ENCODE results near the gene CABLES2. TPM values are rescaled to one million over a fixed set of nuclear protein-coding genes. Genes with fewer than 3 reads are reported as not detected.

The CABLES2 gene
- total RNA-seq, 1 donor from 2014 or later: 0.43 TPM

GRCh38 chr20:62409931-62410745 lies 3.1 kb upstream of the CABLES2 start:
- Histone ChIP-seq H3K4me1 (peaks cover 10 to 24% of the 10 kb centered on the region in 2 donors), H3K4me3 (no peak overlapping the region), H3K27ac (no peak overlapping the region), H3K27me3 (no peaks in the 10 kb centered on the region), H3K9me3 (no peaks in the 10 kb centered on the region), H3K36me3 (no peaks in the 10 kb centered on the region)
- no peak for DNase-seq (ENCODE audit: low spot score in 2 of 2)
- intact Hi-C loops (cut with DNase I): loop anchor here (5.0 to 10.0 kb wide), 4 partner anchors 173 to 382 kb away; partner anchors contain the start of genes MTG2, OSBPL2 and TAF4
- peak in 1 of 3 experiments; percentile 42 for TF ChIP-seq CTCF (IDR thresholded peaks at IDR 0.05)

DNA sequence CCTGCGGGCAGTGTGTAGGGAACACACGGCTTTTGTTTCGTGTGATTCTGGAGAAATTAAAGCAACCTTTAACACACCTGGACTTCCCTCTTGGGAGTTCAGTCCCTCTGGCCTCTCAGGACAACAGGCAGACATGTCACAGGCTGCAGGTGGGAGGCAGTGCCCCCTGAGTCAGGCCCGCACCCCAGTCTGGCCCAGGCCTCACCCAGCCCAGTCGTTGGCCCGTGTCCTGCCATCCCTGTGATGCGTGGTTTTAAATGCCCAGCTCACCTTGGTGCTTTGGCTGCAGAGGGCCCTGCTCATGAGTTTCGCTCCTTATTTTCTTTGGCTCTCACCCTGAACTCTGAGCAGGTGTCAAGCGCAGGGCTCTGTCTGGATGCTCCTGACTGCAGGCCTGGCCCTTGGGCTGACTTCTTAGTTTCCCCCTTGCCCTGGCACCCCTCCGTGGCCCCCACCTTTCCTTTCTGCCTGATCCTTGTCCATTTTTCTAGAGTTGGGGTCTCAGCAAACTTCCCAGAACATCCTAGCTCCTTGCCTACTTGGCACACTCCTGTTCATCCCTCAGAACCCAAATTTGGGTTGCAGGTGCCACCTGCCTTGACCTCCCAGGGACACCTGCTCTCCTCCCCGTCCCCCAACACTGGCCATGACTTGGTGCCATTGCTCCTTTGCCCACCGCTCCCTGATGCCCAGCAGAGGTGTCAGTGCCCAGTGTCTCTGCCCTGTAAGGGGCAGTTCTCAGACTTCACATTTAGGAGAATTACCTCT lies 2.2 kb upstream of the CABLES2 start:
- intact Hi-C loops (cut with DNase I): loop anchor here (5.0 to 10.0 kb wide), 4 partner anchors 172 to 383 kb away; partner anchors contain the start of genes MTG2, OSBPL2 and TAF4

DNA sequence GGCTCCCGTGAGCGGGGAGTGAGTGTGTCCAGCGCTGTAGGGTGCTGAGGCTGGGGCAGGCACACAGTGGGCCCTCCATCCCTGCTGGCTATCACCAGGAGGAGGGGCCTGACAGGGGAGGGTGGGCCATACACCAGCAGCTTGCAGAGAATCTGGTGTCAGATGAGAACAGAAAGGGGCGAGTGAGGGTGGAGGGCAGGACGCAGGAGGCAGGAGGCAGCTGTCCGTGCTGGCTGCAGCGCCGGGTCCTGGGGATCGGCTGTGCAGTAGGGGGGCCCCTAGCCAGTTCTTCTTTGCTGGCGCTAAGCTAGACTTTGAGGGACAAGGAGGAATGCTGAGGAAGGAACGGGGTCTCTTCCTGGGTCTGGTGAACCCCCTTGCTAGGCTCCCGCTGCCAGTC lies 1.6 kb upstream of the CABLES2 start:
- DNase-seq (ENCODE audit: low spot score in 2 of 2): no peak
- no peak overlapping the region for H3K27ac ChIP-seq
- no peak overlapping the region for H3K4me3 ChIP-seq
- no peaks in the 10 kb centered on the region for H3K9me3 ChIP-seq
- TF ChIP-seq CTCF (IDR thresholded peaks at IDR 0.05): no peak
- no peaks in the 10 kb centered on the region for H3K36me3 ChIP-seq
- peaks cover 10 to 24% of the 10 kb centered on the region in 2 donors for H3K4me1 ChIP-seq
- H3K27me3 ChIP-seq: no peaks in the 10 kb centered on the region
- intact Hi-C loops (cut with DNase I): loop anchor here (5.0 to 10.0 kb wide), 4 partner anchors 171 to 384 kb away; partner anchors contain the start of genes MTG2, OSBPL2 and TAF4

More for the DNA sequence above, 2.2 kb upstream of the CABLES2 start:
- peaks cover 10 to 24% of the 10 kb centered on the region in 2 donors for H3K4me1 ChIP-seq
- DNase-seq (ENCODE audit: low spot score in 2 of 2): no peak
- no peak overlapping the region for H3K4me3 ChIP-seq
- no peak for TF ChIP-seq CTCF (IDR thresholded peaks at IDR 0.05)
- no peaks in the 10 kb centered on the region for H3K9me3 ChIP-seq
- no peak overlapping the region for H3K27ac ChIP-seq
- H3K36me3 ChIP-seq: no peaks in the 10 kb centered on the region
- no peaks in the 10 kb centered on the region for H3K27me3 ChIP-seq

- H3K4me1 ChIP-seq: peaks cover 10 to 24% of the 10 kb centered on the region in 2 donors
- TF ChIP-seq CTCF (IDR thresholded peaks at IDR 0.05): no peak
- DNase-seq (ENCODE audit: low spot score in 2 of 2): no peak
- H3K36me3 ChIP-seq: no peaks in the 10 kb centered on the region
- H3K27ac ChIP-seq: no peak overlapping the region
- H3K9me3 ChIP-seq: no peaks in the 10 kb centered on the region
- intact Hi-C loops (cut with DNase I): loop anchor here (5.0 to 10.0 kb wide), 4 partner anchors 171 to 384 kb away; partner anchors contain the start of genes MTG2, OSBPL2 and TAF4
- H3K4me3 ChIP-seq: no peak overlapping the region
- H3K27me3 ChIP-seq: no peaks in the 10 kb centered on the region
Observed at GRCh38 chr20:62408055-62408454, 970 bp upstream of the CABLES2 start.

GRCh38 chr20:62406635-62407176 lies 379 bp downstream of the CABLES2 start:
- Histone ChIP-seq H3K27me3 (no peaks in the 10 kb centered on the region), H3K27ac (peak overlapping the region; percentile 48 to 72), H3K4me1 (peaks cover 10 to 24% of the 10 kb centered on the region in 2 donors), H3K36me3 (no peaks in the 10 kb centered on the region), H3K4me3 (peak overlapping the region; percentile 69 to 81), H3K9me3 (no peaks in the 10 kb centered on the region)
- no peak for DNase-seq (ENCODE audit: low spot score in 2 of 2)
- intact Hi-C loops (cut with DNase I): loop anchor here (1.0 to 10.0 kb wide), 5 partner anchors 19 to 386 kb away; partner anchors contain the start of genes MTG2, OSBPL2, RPS21 and TAF4
- no peak for TF ChIP-seq CTCF (IDR thresholded peaks at IDR 0.05)

Measured in ascending aorta (tissue), 2 donors.